ENCODE data around the gene BDH1.

The BDH1 gene

DNA sequence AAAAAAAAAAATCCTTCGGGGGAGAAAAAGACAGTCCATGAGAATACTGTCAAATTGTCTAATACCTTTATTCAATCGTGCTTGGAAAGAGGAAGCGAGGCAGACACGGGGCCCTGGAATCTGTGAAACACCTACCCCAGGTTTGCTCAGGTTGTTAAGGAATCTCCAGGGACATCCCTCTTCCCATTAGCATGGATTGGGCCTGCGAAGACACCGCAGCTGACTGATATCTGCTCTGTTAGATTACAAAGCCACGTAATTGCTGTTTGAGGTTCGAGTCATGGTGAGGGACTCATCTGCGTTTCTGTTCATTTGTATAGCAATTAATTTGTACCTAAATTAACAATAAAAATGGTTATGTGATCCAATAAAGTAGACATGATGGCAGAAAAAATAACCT, 91.0 kb downstream of the BDH1 start:
- TF ChIP-seq, protein P1, sequence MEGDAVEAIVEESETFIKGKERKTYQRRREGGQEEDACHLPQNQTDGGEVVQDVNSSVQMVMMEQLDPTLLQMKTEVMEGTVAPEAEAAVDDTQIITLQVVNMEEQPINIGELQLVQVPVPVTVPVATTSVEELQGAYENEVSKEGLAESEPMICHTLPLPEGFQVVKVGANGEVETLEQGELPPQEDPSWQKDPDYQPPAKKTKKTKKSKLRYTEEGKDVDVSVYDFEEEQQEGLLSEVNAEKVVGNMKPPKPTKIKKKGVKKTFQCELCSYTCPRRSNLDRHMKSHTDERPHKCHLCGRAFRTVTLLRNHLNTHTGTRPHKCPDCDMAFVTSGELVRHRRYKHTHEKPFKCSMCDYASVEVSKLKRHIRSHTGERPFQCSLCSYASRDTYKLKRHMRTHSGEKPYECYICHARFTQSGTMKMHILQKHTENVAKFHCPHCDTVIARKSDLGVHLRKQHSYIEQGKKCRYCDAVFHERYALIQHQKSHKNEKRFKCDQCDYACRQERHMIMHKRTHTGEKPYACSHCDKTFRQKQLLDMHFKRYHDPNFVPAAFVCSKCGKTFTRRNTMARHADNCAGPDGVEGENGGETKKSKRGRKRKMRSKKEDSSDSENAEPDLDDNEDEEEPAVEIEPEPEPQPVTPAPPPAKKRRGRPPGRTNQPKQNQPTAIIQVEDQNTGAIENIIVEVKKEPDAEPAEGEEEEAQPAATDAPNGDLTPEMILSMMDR (IDR thresholded peaks at IDR 0.05; ENCODE audit: low read depth, low read length), result no peak
- no peak for TF ChIP-seq EZH2phosphoT487 (IDR thresholded peaks at IDR 0.05; ENCODE audit: low read depth)
- H2AFZ ChIP-seq (ENCODE audit: low read depth, low read length), result no peak overlapping the region
- H3K27ac ChIP-seq (ENCODE audit: low read length), result no peak overlapping the region
- no peak overlapping the region for H3K9ac ChIP-seq (ENCODE audit: low read length)
- no peak overlapping the region for H3K4me3 ChIP-seq (ENCODE audit: low read length)
- H4K20me1 ChIP-seq (ENCODE audit: insufficient read depth, low read length), result no peaks in the 10 kb centered on the region; the same call in 1 of the 2 replicates
- no peaks in the 10 kb centered on the region for H3K79me2 ChIP-seq (ENCODE audit: low read length)
- no peaks in the 10 kb centered on the region for H3K4me1 ChIP-seq (ENCODE audit: low read length)
- no peaks in the 10 kb centered on the region for H3K9me3 ChIP-seq (ENCODE audit: insufficient read depth, low read length)
- peaks cover 34% of the 10 kb centered on the region for H3K27me3 ChIP-seq (ENCODE audit: low read depth, low read length)
- H3K4me2 ChIP-seq (ENCODE audit: low read length), result no peak overlapping the region
- H3K36me3 ChIP-seq (replicated peaks; ENCODE audit: low read depth, low read length), result no peaks in the 10 kb centered on the region

- no peak overlapping the region for H3K27ac ChIP-seq (ENCODE audit: low read length)
- no peak overlapping the region for H3K4me3 ChIP-seq (ENCODE audit: low read length)
- H3K4me1 ChIP-seq (ENCODE audit: low read length), result no peaks in the 10 kb centered on the region
- no peaks in the 10 kb centered on the region; the same call in 1 of the 2 replicates for H4K20me1 ChIP-seq (ENCODE audit: insufficient read depth, low read length)
- TF ChIP-seq, protein P1 (IDR thresholded peaks at IDR 0.05; ENCODE audit: low read depth, low read length), result no peak
- no peak for TF ChIP-seq EZH2phosphoT487 (IDR thresholded peaks at IDR 0.05; ENCODE audit: low read depth)
- no peak overlapping the region for H3K9ac ChIP-seq (ENCODE audit: low read length)
- H3K79me2 ChIP-seq (ENCODE audit: low read length), result no peaks in the 10 kb centered on the region
- H2AFZ ChIP-seq (ENCODE audit: low read depth, low read length), result no peak overlapping the region
- no peak overlapping the region for H3K4me2 ChIP-seq (ENCODE audit: low read length)
- H3K36me3 ChIP-seq (replicated peaks; ENCODE audit: low read depth, low read length), result no peaks in the 10 kb centered on the region
- H3K27me3 ChIP-seq (ENCODE audit: low read depth, low read length), result peaks cover 22% of the 10 kb centered on the region
- no peaks in the 10 kb centered on the region for H3K9me3 ChIP-seq (ENCODE audit: insufficient read depth, low read length)
These were observed 92.5 kb downstream of the BDH1 start for GRCh38 chr3:197463279-197463678.

DNA sequence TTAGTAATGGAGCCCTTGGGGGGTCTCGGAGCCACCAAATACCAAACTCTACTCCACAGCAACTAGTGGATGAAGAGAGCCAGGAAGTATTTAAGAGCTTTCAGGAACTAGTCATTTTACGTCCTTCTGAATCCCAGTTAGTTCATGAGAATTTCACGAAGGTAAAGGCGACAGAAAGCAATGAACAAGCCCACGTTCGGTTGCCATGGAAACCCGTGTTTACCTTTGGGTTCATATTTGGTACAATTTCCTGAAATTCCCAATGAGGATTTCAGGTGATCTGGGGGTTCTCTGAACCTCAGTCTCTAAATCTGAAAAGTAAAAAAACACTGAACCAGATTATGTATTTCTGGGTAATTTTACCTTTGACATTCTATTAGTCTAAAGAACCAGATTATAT, 93.0 kb downstream of the BDH1 start:
- Histone ChIP-seq H3K4me1 (ENCODE audit: low read length) (no peaks in the 10 kb centered on the region), H3K9ac (ENCODE audit: low read length) (no peak overlapping the region), H4K20me1 (ENCODE audit: insufficient read depth, low read length) (no peaks in the 10 kb centered on the region; the same call in 1 of the 2 replicates), H3K79me2 (ENCODE audit: low read length) (no peaks in the 10 kb centered on the region), H3K4me3 (ENCODE audit: low read length) (no peak overlapping the region), H3K27ac (ENCODE audit: low read length) (no peak overlapping the region), H2AFZ (ENCODE audit: low read depth, low read length) (no peak overlapping the region), H3K9me3 (ENCODE audit: insufficient read depth, low read length) (no peaks in the 10 kb centered on the region), H3K36me3 (replicated peaks; ENCODE audit: low read depth, low read length) (no peaks in the 10 kb centered on the region), H3K4me2 (ENCODE audit: low read length) (no peak overlapping the region), H3K27me3 (ENCODE audit: low read depth, low read length) (peaks cover 22% of the 10 kb centered on the region)
- TF ChIP-seq EZH2phosphoT487 (IDR thresholded peaks at IDR 0.05; ENCODE audit: low read depth), result no peak
- TF ChIP-seq, protein P1 (IDR thresholded peaks at IDR 0.05; ENCODE audit: low read depth, low read length), result no peak

DNA sequence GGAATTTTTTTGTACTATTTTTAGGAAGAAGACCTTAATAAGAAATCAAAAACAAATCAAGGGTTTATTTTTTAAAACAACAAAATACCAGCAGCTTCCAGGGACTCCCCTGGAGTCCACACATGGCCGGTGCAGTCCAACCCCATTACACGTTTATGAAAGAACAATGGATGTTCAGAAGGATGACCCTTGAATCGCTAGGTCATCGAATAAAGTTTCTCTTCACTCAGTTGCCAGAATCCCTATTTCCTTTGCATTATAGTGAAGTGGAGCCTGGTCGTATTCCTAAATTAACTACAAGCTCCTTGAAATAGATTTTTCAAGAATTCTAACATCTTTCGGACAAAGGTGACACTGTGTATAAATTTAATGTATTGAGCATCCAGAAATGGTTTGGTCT, 95.1 kb downstream of the BDH1 start:
- Histone ChIP-seq H3K36me3 (replicated peaks; ENCODE audit: low read depth, low read length) (no peaks in the 10 kb centered on the region), H3K27me3 (ENCODE audit: low read depth, low read length) (peaks cover 11% of the 10 kb centered on the region), H3K79me2 (ENCODE audit: low read length) (no peaks in the 10 kb centered on the region), H4K20me1 (ENCODE audit: insufficient read depth, low read length) (no peaks in the 10 kb centered on the region), H3K9ac (ENCODE audit: low read length) (no peak overlapping the region), H3K27ac (ENCODE audit: low read length) (no peak overlapping the region), H3K4me3 (ENCODE audit: low read length) (no peak overlapping the region), H3K4me2 (ENCODE audit: low read length) (no peak overlapping the region), H3K4me1 (ENCODE audit: low read length) (peaks cover 4% of the 10 kb centered on the region; the same call in 1 of the 2 replicates), H2AFZ (ENCODE audit: low read depth, low read length) (no peak overlapping the region), H3K9me3 (ENCODE audit: insufficient read depth, low read length) (no peaks in the 10 kb centered on the region)
- TF ChIP-seq EZH2phosphoT487 (IDR thresholded peaks at IDR 0.05; ENCODE audit: low read depth), result no peak
- TF ChIP-seq, protein P1 (IDR thresholded peaks at IDR 0.05; ENCODE audit: low read depth, low read length), result no peak

Data from OCI-LY3 (cell line).